Caco-2 (cell line): Measurements from ENCODE around the gene SLC39A11. TPM values are rescaled to one million over a fixed set of nuclear protein-coding genes. Genes with fewer than 3 reads are reported as not detected.

Experiments used
- BruUV-seq: library from RNA; stranded (reverse); fragments of 400-500 nt; replicated peaks from 2 replicates; lab custom pipeline; 2021; lab: Mats Ljungman, UMichigan
- CTCF ChIA-PET: fragments of 300-600 bp; sonication (Branson Sonifier 250); formaldehyde crosslinking; loops from one replicate; lab custom pipeline; 2022; ENCODE audit warnings: antibody characterized with exemption; lab: Charles Lee
- POLR2A ChIA-PET: fragments of 300-600 bp; sonication (Branson Sonifier 250); formaldehyde crosslinking; loops from one replicate; lab custom pipeline; 2022; ENCODE audit warnings: antibody characterized with exemption; lab: Charles Lee
- DNase-seq, 2 experiments: peaks; one replicate each; pipeline versions ENCODE4 v3.0.0 to v3.0.0-alpha.2; 2020 to 2022
- H3K27me3 ChIP-seq: replicated peaks from 2 replicates; pipeline ENCODE4 v1.6.0; 2011; ENCODE audit warnings: low read length; ENCODE audit not compliant: control insufficient read depth, insufficient read depth
- H3K36me3 ChIP-seq: 2 replicates; pipeline ENCODE4 v1.5.1; 2011; ENCODE audit warnings: low read length; ENCODE audit not compliant: control insufficient read depth, insufficient read depth
- H3K4me1 ChIP-seq: fragments of 250-450 bp; sonication (Bioruptor Pico); 2 replicates; pipeline ENCODE4 v1.5.1; 2020; ENCODE audit warnings: mild to moderate bottlenecking
- H3K4me3 ChIP-seq: 2 replicates; pipeline ENCODE4 v1.5.1; 2011; ENCODE audit warnings: low read depth, mild to moderate bottlenecking, control low read depth, low read length
- H3K9me3 ChIP-seq: fragments of 250-450 bp; sonication (Bioruptor Pico); 2 replicates; pipeline ENCODE4 v1.5.1; 2020; ENCODE audit warnings: mild to moderate bottlenecking, moderate library complexity
- H3K27ac Mint-ChIP-seq: one replicate; pipeline ENCODE4 v1.8.0; 2022; ENCODE audit warnings: mixed read lengths; ENCODE audit not compliant: unreplicated experiment
- H3K27me3 Mint-ChIP-seq: one replicate; pipeline ENCODE4 v1.8.0; 2022; ENCODE audit warnings: mixed read lengths; ENCODE audit not compliant: insufficient read depth, unreplicated experiment
- H3K36me3 Mint-ChIP-seq: one replicate; pipeline ENCODE4 v1.8.0; 2022; ENCODE audit warnings: mild to moderate bottlenecking, mixed read lengths; ENCODE audit not compliant: insufficient read depth, unreplicated experiment
- H3K4me1 Mint-ChIP-seq: one replicate; pipeline ENCODE4 v1.8.0; 2022; ENCODE audit warnings: low read depth, mixed read lengths; ENCODE audit not compliant: unreplicated experiment
- H3K4me3 Mint-ChIP-seq: one replicate; pipeline ENCODE4 v1.8.0; 2022; ENCODE audit warnings: mild to moderate bottlenecking, moderate library complexity, mixed read lengths; ENCODE audit not compliant: unreplicated experiment
- H3K9me3 Mint-ChIP-seq: one replicate; pipeline ENCODE4 v1.8.0; 2022; ENCODE audit warnings: mixed read lengths; ENCODE audit not compliant: unreplicated experiment
- intact Hi-C: fragments of 100-400 bp; cut with micrococcal nuclease; formaldehyde crosslinking; loops from one replicate; pipeline ENCODE4 v1.10.0; 2022; ENCODE audit not compliant: unreplicated experiment
- total RNA-seq: library from RNA; stranded (reverse); gene quantifications from 2 replicates; pipeline ENCODE4 v1.2.3, GENCODE V29; 2022
- TF ChIP-seq, protein P1 (sequence below), 2 experiments: fragments of 200-600 bp in 1 of 2; IDR thresholded peaks; 1 replicate in 1 of 2; 2 replicates in 1 of 2; pipeline versions ENCODE4 v1.5.1 to v1.8.0; 2011 to 2022; ENCODE audit warnings: antibody characterized with exemption in 1 of 2, control low read depth in 1 of 2, inconsistent platforms in 1 of 2, low read depth in 1 of 2, low read length in 1 of 2, mild to moderate bottlenecking in 1 of 2, moderate library complexity in 1 of 2; ENCODE audit not compliant: insufficient read depth in 1 of 2, severe bottlenecking in 1 of 2, unreplicated experiment in 1 of 2

SLC39A11 gene
- total RNA-seq, 1 experiment from 2014 or later: 26.4 TPM

DNA sequence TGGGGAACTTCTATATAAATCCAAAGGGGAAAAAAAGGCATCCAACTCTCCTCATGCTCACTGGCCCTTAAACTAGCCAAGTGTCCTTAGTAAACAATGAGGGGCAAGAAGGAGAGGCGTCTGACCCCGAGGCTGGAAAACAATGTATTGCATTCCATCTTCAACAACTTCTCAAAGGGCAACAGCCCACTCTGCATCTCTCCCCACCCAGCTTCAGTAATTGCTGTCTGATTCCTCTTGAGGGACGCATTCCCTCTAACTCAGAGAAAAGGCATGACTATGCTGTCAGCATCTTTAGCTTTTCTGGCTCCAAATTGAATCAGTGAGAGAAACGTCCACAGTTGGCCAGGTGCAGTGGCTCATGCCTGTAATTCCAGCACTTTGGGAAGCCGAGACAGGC is 145.8 kb downstream of the SLC39A11 start:
- H3K27ac Mint-ChIP-seq: no peak overlapping the region
- no peak overlapping the region for H3K4me3 Mint-ChIP-seq
- no peaks in the 10 kb centered on the region; the same call in 1 of the 2 replicates for H3K27me3 ChIP-seq
- POLR2A ChIA-PET: no interaction called here
- H3K27me3 Mint-ChIP-seq: no peaks in the 10 kb centered on the region
- no peaks in the 10 kb centered on the region for H3K9me3 ChIP-seq
- no peaks in the 10 kb centered on the region for H3K36me3 ChIP-seq
- H3K4me3 ChIP-seq: no peak overlapping the region
- TF ChIP-seq, protein P1, sequence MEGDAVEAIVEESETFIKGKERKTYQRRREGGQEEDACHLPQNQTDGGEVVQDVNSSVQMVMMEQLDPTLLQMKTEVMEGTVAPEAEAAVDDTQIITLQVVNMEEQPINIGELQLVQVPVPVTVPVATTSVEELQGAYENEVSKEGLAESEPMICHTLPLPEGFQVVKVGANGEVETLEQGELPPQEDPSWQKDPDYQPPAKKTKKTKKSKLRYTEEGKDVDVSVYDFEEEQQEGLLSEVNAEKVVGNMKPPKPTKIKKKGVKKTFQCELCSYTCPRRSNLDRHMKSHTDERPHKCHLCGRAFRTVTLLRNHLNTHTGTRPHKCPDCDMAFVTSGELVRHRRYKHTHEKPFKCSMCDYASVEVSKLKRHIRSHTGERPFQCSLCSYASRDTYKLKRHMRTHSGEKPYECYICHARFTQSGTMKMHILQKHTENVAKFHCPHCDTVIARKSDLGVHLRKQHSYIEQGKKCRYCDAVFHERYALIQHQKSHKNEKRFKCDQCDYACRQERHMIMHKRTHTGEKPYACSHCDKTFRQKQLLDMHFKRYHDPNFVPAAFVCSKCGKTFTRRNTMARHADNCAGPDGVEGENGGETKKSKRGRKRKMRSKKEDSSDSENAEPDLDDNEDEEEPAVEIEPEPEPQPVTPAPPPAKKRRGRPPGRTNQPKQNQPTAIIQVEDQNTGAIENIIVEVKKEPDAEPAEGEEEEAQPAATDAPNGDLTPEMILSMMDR (IDR thresholded peaks at IDR 0.05; ENCODE audit: insufficient read depth in 1 of 2, low read depth in 1 of 2, low read length in 1 of 2, severe bottlenecking in 1 of 2, unreplicated experiment in 1 of 2): no peak
- CTCF ChIA-PET: interaction anchor here (0.5 kb wide), 1 partner anchor 1829 kb away, joined by 3 read pairs; the partner anchor contains the start of gene NAT9
- H3K4me1 ChIP-seq: no peaks in the 10 kb centered on the region
- intact Hi-C loops: no loop called here
- no peaks in the 10 kb centered on the region for H3K4me1 Mint-ChIP-seq
- H3K36me3 Mint-ChIP-seq: no peaks in the 10 kb centered on the region
- BruUV-seq: no TSS peak
- no peaks in the 10 kb centered on the region for H3K9me3 Mint-ChIP-seq
- DNase-seq: no peak

- BruUV-seq: no TSS peak
- Mint-ChIP-seq H3K4me1 (no peaks in the 10 kb centered on the region), H3K4me3 (no peak overlapping the region), H3K36me3 (no peaks in the 10 kb centered on the region), H3K27me3 (no peaks in the 10 kb centered on the region), H3K27ac (no peak overlapping the region), H3K9me3 (no peaks in the 10 kb centered on the region)
- no peaks in the 10 kb centered on the region for H3K4me1 ChIP-seq
- CTCF ChIA-PET: no interaction called here
- no peak overlapping the region for H3K4me3 ChIP-seq
- no peaks in the 10 kb centered on the region for H3K9me3 ChIP-seq
- TF ChIP-seq, protein P1 (IDR thresholded peaks at IDR 0.05; ENCODE audit: insufficient read depth in 1 of 2, low read depth in 1 of 2, low read length in 1 of 2, severe bottlenecking in 1 of 2, unreplicated experiment in 1 of 2): no peak
- H3K36me3 ChIP-seq: no peaks in the 10 kb centered on the region
- POLR2A ChIA-PET: no interaction called here
- no peak for DNase-seq
- H3K27me3 ChIP-seq: no peaks in the 10 kb centered on the region; the same call in 1 of the 2 replicates
- intact Hi-C loops: no loop called here
Measured at GRCh38 chr17:72946156-72946555, 146.3 kb downstream of the SLC39A11 start.

- H3K36me3 Mint-ChIP-seq: no peaks in the 10 kb centered on the region
- Histone ChIP-seq H3K36me3 (no peaks in the 10 kb centered on the region), H3K4me1 (no peaks in the 10 kb centered on the region), H3K27me3 (no peaks in the 10 kb centered on the region; the same call in 1 of the 2 replicates), H3K9me3 (no peaks in the 10 kb centered on the region), H3K4me3 (no peak overlapping the region)
- H3K4me1 Mint-ChIP-seq: no peaks in the 10 kb centered on the region
- POLR2A ChIA-PET: no interaction called here
- no TSS peak for BruUV-seq
- no peaks in the 10 kb centered on the region for H3K9me3 Mint-ChIP-seq
- H3K27ac Mint-ChIP-seq: no peak overlapping the region
- TF ChIP-seq, protein P1 (IDR thresholded peaks at IDR 0.05; ENCODE audit: insufficient read depth in 1 of 2, low read depth in 1 of 2, low read length in 1 of 2, severe bottlenecking in 1 of 2, unreplicated experiment in 1 of 2): no peak
- no peaks in the 10 kb centered on the region for H3K27me3 Mint-ChIP-seq
- H3K4me3 Mint-ChIP-seq: no peak overlapping the region
- intact Hi-C loops: no loop called here
- CTCF ChIA-PET: no interaction called here
- DNase-seq: no peak
Measured at GRCh38 chr17:72945473-72945872, 147.0 kb downstream of the SLC39A11 start.
